ENCODE measurements around the gene ZNF384. TPM values are rescaled to one million over a fixed set of nuclear protein-coding genes. Genes with fewer than 3 reads are reported as not detected.

The ZNF384 gene
- total RNA-seq, 1 experiment from 2014 or later, result 68.5 TPM

DNA sequence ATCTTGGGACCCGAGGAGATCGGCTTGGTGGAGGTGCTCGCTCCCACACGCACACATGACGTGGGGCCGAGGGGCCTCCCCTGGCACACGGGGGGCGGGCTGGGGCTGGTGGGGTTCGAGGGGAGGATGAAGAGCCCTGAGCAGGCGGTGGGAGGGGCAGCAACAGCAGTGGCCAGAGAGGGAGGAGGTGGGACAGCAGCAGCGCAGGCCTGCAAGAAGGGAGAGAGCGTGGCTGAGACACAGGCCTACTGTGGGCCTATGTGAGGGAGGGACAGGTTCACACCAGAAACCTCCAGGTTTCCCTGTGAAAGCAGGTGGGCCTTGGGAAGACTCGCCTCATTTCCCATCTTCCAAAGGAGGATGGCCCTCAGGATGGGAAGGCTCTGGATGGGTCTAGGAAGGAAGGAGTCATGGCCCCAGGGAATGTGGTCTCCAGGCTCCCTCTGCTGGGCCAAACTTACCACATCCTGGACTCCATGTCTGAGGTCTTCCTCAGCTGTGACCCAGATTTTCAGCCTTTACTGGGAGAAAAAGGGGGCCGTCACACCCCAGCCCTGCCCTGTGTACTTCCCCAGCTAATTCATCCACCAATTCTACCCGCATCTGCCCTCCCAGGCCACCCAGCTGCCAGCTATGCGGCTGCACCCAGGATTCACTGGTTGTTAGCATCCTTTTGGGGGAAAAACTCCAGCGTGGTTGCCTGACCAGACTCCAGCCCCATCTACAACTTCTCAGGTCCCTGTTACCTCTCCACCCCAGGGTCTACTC is 8.6 kb upstream of the ZNF384 start:
- H3K4me3 Mint-ChIP-seq (ENCODE audit: low read depth, unreplicated experiment), result no peak overlapping the region
- BruUV-seq (replicated peaks), result no TSS peak
- TF ChIP-seq, protein P1, sequence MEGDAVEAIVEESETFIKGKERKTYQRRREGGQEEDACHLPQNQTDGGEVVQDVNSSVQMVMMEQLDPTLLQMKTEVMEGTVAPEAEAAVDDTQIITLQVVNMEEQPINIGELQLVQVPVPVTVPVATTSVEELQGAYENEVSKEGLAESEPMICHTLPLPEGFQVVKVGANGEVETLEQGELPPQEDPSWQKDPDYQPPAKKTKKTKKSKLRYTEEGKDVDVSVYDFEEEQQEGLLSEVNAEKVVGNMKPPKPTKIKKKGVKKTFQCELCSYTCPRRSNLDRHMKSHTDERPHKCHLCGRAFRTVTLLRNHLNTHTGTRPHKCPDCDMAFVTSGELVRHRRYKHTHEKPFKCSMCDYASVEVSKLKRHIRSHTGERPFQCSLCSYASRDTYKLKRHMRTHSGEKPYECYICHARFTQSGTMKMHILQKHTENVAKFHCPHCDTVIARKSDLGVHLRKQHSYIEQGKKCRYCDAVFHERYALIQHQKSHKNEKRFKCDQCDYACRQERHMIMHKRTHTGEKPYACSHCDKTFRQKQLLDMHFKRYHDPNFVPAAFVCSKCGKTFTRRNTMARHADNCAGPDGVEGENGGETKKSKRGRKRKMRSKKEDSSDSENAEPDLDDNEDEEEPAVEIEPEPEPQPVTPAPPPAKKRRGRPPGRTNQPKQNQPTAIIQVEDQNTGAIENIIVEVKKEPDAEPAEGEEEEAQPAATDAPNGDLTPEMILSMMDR (IDR thresholded peaks at IDR 0.05; ENCODE audit: unreplicated experiment), result peak; percentile 74
- DNase-seq, result peak; percentile 55
- H3K4me1 Mint-ChIP-seq (ENCODE audit: low read depth, unreplicated experiment), result no peaks in the 10 kb centered on the region
- H3K9me3 Mint-ChIP-seq (ENCODE audit: low read depth, unreplicated experiment), result no peaks in the 10 kb centered on the region
- no peak overlapping the region for H3K27ac Mint-ChIP-seq (ENCODE audit: unreplicated experiment)
- H3K36me3 Mint-ChIP-seq (ENCODE audit: insufficient read depth, unreplicated experiment), result no peaks in the 10 kb centered on the region
- peaks cover 100% of the 10 kb centered on the region for H3K27me3 Mint-ChIP-seq (ENCODE audit: unreplicated experiment)
- intact Hi-C loops (cut with micrococcal nuclease; ENCODE audit: unreplicated experiment), result loop anchor here (5.0 kb wide), 1 partner anchor 80 kb away; no protein-coding TSS in a partner anchor
- CTCF ChIA-PET, result interaction anchor here (1.1 to 2.6 kb wide), 2 partner anchors 8 to 62 kb away, joined by 5 to 8 read pairs; partner anchors contain the start of genes LPAR5 and ZNF384

DNA sequence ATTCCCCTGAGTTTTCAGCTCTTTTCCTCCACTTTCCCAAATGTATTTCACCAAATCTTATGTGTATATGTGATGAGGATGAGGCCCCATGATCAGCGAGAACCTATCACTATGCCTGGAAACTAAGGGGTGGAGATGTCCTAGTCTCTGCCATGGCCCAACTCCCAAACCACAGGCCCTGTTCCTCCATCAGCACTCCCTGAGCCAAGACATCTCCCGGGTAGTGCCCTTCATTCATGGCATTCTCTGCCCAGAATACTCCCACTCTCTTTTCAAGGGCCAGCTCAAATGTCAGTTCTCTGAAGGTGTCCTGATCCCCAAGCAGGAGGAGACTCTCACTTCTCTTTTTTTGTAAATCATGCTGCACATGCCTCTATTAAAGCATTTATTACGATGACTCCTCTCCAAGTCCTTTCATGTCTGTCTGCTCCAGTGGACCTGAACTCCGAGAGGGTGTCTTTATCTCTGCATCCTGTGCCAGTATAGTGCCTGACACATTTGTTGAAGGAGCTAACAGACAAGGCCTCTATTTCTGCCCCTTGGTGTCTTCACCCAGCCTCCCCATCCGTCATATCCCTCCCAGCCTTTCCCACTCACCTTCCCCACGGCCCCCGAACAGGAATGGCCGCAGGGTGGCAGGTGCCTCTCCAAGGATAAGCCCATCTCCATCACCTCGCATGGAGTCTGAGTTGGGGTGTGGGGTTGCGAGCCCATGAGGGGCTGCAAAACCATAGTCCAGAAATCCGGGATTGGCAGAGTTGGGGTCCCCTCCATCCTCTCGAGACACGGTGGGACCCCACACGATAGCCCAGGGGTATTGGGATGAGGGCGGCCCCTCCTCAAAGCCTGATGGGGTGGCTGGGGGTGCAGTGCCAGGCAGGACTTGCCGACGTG is 7.8 kb upstream of the ZNF384 start:
- Mint-ChIP-seq H3K4me1 (ENCODE audit: low read depth, unreplicated experiment) (no peaks in the 10 kb centered on the region), H3K27ac (ENCODE audit: unreplicated experiment) (no peak overlapping the region), H3K36me3 (ENCODE audit: insufficient read depth, unreplicated experiment) (no peaks in the 10 kb centered on the region), H3K4me3 (ENCODE audit: low read depth, unreplicated experiment) (no peak overlapping the region), H3K9me3 (ENCODE audit: low read depth, unreplicated experiment) (no peaks in the 10 kb centered on the region), H3K27me3 (ENCODE audit: unreplicated experiment) (peaks cover 93% of the 10 kb centered on the region)
- CTCF ChIA-PET, result interaction anchor here (1.1 kb wide), 1 partner anchor 81 kb away, joined by 3 read pairs; no protein-coding TSS in a partner anchor
- DNase-seq, result no peak
- TF ChIP-seq, protein P1 (IDR thresholded peaks at IDR 0.05; ENCODE audit: unreplicated experiment), result no peak
- no TSS peak for BruUV-seq (replicated peaks)
- intact Hi-C loops (cut with micrococcal nuclease; ENCODE audit: unreplicated experiment), result loop anchor here (5.0 kb wide), 1 partner anchor 80 kb away; no protein-coding TSS in a partner anchor

DNA sequence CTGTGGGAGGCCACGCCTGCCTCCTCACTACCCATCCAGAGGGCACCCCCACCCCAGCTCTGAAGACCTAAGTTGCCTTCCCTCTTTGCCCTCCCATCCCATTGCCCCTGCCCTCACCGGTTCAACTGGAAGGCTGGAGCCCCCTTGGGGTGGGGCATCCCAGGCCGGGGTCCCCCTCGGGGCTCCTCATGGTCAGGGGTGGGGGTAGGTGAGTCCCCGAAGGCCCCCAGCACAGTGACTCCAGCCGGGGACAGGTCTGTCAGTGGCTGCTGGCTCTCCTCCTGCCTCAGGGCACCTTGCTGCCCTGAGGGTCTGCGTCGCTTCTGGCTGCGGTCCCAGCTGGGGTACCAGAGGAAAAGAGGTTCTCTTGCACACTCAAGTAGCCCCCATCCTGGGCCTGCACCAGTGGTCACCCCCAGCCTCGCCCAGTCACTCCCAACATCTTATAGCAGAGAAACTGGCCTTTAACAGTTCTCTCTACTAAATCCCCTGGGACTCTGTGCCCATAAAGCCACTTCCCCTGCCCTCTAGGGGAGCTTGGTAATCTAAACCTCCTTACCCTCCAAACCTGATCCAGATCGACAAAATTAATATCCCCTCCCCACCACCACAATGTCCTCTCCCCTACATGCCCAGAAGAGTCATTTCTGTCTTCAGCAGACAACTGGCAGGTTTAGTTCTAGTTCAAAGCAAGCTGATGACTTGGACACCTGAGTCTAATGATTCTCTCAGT is 6.3 kb upstream of the ZNF384 start:
- Mint-ChIP-seq H3K36me3 (ENCODE audit: insufficient read depth, unreplicated experiment) (no peaks in the 10 kb centered on the region), H3K27me3 (ENCODE audit: unreplicated experiment) (peaks cover 79% of the 10 kb centered on the region), H3K9me3 (ENCODE audit: low read depth, unreplicated experiment) (no peaks in the 10 kb centered on the region), H3K4me3 (ENCODE audit: low read depth, unreplicated experiment) (no peak overlapping the region), H3K4me1 (ENCODE audit: low read depth, unreplicated experiment) (no peaks in the 10 kb centered on the region), H3K27ac (ENCODE audit: unreplicated experiment) (no peak overlapping the region)
- no peak for DNase-seq
- CTCF ChIA-PET, result interaction anchor here (1.1 kb wide), 1 partner anchor 80 kb away, joined by 3 read pairs; no protein-coding TSS in a partner anchor
- intact Hi-C loops (cut with micrococcal nuclease; ENCODE audit: unreplicated experiment), result loop anchor here (5.0 kb wide), 1 partner anchor 78 kb away; no protein-coding TSS in a partner anchor
- TF ChIP-seq, protein P1 (IDR thresholded peaks at IDR 0.05; ENCODE audit: unreplicated experiment), result no peak
- no TSS peak for BruUV-seq (replicated peaks)

DNA sequence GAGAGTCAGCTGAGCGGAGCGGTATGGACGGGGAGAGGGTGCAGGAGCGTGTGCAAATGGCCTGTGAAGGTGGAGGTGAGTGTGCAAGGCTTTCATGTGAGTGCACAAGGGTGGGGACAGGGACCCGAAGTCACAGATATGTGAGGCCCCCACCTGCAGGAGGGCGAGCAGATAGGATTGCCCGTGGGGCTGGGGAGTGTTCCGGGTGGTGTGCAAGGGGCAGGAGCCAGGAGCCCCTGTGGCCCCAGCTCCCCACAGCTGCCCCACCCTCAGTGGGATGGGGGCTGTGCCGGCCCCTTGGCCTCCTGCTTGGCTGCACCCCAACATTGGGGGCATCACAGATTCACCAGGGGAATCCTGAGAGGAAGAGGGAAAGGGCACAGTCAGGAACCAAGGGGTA is 5.5 kb upstream of the ZNF384 start:
- peaks cover 71% of the 10 kb centered on the region for H3K27me3 Mint-ChIP-seq (ENCODE audit: unreplicated experiment)
- BruUV-seq (replicated peaks), result no TSS peak

More for the DNA sequence above, 5.5 kb upstream of the ZNF384 start:
- Mint-ChIP-seq H3K36me3 (ENCODE audit: insufficient read depth, unreplicated experiment) (peaks cover 5% of the 10 kb centered on the region), H3K4me1 (ENCODE audit: low read depth, unreplicated experiment) (no peaks in the 10 kb centered on the region), H3K9me3 (ENCODE audit: low read depth, unreplicated experiment) (no peaks in the 10 kb centered on the region), H3K4me3 (ENCODE audit: low read depth, unreplicated experiment) (no peak overlapping the region), H3K27ac (ENCODE audit: unreplicated experiment) (no peak overlapping the region)
- CTCF ChIA-PET, result no interaction called here
- no peak for DNase-seq
- TF ChIP-seq, protein P1 (IDR thresholded peaks at IDR 0.05; ENCODE audit: unreplicated experiment), result no peak
- intact Hi-C loops (cut with micrococcal nuclease; ENCODE audit: unreplicated experiment), result loop anchor here (5.0 kb wide), 1 partner anchor 77 kb away; no protein-coding TSS in a partner anchor

Data from Calu3 (cell line).